ENCODE results near the gene TCF4.

Gene TCF4

DNA sequence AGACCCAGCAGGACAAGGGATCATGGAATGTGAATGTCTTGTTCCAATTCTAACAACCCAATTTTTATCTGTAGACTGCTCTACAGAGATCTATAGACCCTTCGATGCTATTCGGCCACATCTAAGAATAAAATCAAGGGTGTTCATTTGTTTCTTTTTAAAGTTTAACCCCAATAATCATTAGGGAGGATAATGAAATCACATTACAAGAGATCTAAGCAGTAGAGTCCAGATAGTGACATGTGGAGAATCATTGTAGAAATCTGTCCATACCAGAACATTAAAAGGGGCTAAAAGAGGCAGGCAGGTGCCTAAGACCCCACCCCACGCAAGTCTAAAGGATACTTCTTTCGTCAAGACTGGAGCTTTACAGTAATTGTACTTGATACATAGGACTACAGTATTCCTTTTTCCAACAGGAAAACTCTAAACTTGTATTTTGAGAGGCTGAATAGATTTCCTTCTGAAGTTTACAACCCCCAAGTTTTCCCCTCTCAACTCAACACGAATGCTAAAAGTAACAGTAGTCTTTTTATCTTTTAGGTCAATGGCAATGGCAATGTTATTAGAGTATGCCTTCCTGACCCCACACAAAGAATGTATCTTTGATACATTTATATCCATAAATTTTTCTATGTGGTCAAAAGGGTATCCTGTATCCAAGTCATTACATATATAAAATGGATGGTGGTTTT is 183.7 kb downstream of the TCF4 start:
- Histone ChIP-seq H3K4me3 (ENCODE audit: low read depth, low read length) (no peak overlapping the region), H3K27ac (no peak overlapping the region), H3K36me3 (no peaks in the 10 kb centered on the region), H3K27me3 (ENCODE audit: insufficient read depth, low read depth, severe bottlenecking) (no peaks in the 10 kb centered on the region), H3K9me3 (ENCODE audit: severe bottlenecking) (no peaks in the 10 kb centered on the region)
- no peak for DNase-seq
- TF ChIP-seq, protein P1, sequence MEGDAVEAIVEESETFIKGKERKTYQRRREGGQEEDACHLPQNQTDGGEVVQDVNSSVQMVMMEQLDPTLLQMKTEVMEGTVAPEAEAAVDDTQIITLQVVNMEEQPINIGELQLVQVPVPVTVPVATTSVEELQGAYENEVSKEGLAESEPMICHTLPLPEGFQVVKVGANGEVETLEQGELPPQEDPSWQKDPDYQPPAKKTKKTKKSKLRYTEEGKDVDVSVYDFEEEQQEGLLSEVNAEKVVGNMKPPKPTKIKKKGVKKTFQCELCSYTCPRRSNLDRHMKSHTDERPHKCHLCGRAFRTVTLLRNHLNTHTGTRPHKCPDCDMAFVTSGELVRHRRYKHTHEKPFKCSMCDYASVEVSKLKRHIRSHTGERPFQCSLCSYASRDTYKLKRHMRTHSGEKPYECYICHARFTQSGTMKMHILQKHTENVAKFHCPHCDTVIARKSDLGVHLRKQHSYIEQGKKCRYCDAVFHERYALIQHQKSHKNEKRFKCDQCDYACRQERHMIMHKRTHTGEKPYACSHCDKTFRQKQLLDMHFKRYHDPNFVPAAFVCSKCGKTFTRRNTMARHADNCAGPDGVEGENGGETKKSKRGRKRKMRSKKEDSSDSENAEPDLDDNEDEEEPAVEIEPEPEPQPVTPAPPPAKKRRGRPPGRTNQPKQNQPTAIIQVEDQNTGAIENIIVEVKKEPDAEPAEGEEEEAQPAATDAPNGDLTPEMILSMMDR (IDR thresholded peaks at IDR 0.05; ENCODE audit: low read depth, low read length), result no peak

DNA sequence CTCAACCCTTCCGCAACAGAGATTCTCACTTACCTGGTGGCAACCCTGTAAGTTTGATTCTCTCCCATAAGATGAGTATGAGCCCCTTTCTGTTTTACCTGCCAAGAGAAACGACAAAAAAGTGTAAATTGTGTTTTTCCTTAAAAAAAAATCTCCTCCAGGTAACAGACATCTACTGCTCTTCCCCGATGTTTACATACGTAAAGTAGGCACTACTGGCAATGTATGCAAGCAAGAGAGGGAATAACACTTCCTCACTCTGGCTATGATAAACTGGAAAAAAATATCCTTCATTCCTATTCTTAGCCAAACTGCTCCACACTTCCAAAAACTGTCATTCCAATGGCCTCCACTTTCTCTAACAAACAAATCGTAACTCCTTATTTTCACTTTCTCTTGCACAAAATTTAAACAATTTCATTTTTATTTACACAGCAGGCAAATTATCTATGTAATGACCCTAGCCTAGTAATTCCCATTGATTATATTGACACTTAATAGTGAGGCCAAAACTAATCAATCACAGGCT is 184.5 kb downstream of the TCF4 start:
- no peaks in the 10 kb centered on the region for H3K36me3 ChIP-seq
- no peak overlapping the region for H3K27ac ChIP-seq
- TF ChIP-seq, protein P1 (IDR thresholded peaks at IDR 0.05; ENCODE audit: low read depth, low read length), result no peak
- H3K9me3 ChIP-seq (ENCODE audit: severe bottlenecking), result no peaks in the 10 kb centered on the region
- DNase-seq, result no peak
- H3K4me3 ChIP-seq (ENCODE audit: low read depth, low read length), result no peak overlapping the region
- no peaks in the 10 kb centered on the region for H3K27me3 ChIP-seq (ENCODE audit: insufficient read depth, low read depth, severe bottlenecking)

DNA sequence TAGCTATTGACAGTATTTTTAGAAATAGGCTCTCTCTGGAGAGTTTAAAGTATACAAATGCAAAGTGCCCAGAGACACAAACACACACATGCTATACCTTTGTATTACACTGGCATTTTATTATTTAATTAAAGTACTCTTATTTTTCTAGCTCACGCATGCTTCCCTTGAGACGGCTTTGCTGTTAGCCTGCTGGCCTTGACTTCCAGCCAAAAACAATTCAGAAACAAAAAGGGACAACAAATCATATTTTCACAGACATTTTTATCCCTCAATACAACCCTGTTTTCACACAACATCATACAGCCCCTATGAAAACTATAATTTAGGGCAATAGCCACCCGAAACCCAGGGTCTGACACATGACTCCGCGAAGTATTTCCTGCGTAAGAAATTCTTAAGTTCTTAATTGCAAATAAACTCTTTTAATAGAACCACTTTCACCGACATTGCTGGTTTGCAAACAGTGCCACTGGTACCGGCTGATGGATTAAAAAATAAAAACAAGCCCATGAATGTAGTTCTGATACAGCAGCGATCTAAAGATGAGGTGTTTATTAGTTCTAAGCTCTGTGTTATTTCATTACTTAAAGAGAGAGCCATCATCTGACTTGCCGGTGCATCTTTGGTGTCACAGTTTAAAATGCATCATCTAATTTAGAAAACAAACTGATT is 185.1 kb downstream of the TCF4 start:
- no peaks in the 10 kb centered on the region for H3K9me3 ChIP-seq (ENCODE audit: severe bottlenecking)
- H3K4me3 ChIP-seq (ENCODE audit: low read depth, low read length), result no peak overlapping the region
- no peak for DNase-seq
- no peaks in the 10 kb centered on the region for H3K27me3 ChIP-seq (ENCODE audit: insufficient read depth, low read depth, severe bottlenecking)
- H3K27ac ChIP-seq, result no peak overlapping the region
- TF ChIP-seq, protein P1 (IDR thresholded peaks at IDR 0.05; ENCODE audit: low read depth, low read length), result no peak
- H3K36me3 ChIP-seq, result no peaks in the 10 kb centered on the region

DNA sequence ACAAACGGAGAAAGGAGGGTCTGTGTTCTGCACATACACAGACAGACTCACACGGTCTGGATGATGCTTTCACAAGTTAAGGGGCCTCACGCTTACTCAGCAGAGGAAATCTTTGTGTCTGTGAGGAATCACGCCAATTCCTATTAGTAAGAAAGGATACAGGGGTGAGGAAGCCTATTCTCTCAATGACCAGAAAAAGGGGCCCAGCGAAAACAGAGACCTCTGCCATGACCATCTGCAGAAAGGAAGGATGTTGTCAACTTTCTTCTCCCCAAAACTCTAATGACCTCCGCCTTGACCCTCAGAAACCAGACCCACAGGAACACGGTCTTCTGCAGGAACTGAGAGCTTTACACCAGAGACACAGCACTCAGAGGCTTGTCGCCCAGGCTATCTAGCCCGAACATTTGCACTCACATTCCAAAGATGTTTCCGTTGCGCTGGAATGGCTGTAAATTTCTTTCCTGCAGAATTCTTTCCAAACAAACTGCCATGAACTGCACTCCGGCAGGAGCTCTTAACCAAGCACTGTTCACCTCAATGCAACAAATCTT is 186.3 kb downstream of the TCF4 start:
- Histone ChIP-seq H3K4me3 (ENCODE audit: low read depth, low read length) (no peak overlapping the region), H3K36me3 (no peaks in the 10 kb centered on the region), H3K27me3 (ENCODE audit: insufficient read depth, low read depth, severe bottlenecking) (no peaks in the 10 kb centered on the region), H3K9me3 (ENCODE audit: severe bottlenecking) (no peaks in the 10 kb centered on the region), H3K27ac (no peak overlapping the region)
- TF ChIP-seq, protein P1 (IDR thresholded peaks at IDR 0.05; ENCODE audit: low read depth, low read length), result no peak
- DNase-seq, result no peak

DNA sequence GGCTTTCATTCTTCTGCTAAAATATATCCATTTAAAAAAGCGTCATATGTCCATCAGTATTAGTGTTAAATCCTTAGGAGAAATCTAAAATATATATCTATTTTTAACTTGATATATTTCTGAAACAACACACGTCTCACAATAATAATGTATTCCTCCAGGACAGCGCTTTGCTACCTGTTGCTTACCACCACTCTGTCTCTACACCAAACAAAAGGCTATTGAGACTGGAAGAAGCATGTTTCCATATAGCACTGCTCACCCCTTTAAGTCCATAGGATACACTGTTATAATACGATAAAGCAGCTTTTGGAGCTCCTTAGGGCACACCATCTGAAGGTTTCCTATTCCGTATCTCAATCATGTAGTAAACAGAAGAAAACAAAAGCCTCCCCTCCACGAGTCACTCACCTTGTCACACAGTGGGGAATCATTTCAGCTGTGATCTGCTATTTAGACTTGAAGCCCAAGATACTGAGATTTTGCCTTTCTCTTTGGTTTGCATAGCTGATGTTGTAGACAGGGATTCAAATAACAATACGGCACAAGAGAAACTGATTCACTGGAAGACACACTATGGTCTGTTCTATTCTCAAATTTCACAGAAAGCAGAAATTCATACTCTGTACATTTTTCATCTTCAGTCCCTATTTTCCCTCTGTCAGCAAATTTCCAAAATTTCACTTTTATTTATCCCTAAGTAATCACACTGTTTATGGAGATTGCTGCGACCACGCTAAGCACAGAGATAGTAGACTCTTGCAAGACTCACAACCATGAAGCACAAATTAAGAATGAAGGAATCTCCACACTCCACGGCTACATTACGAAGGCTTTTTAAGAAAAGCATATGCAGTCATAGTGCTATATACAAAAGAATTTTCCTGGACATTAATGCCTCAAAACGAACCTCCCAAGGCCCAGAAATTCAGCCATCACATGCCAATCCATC is 187.1 kb downstream of the TCF4 start:
- Histone ChIP-seq H3K27ac (no peak overlapping the region), H3K36me3 (no peaks in the 10 kb centered on the region), H3K9me3 (ENCODE audit: severe bottlenecking) (no peaks in the 10 kb centered on the region), H3K4me3 (ENCODE audit: low read depth, low read length) (no peak overlapping the region), H3K27me3 (ENCODE audit: insufficient read depth, low read depth, severe bottlenecking) (no peaks in the 10 kb centered on the region)
- no peak for DNase-seq
- TF ChIP-seq, protein P1 (IDR thresholded peaks at IDR 0.05; ENCODE audit: low read depth, low read length), result no peak
